ENCODE measurements around the gene MRPS34. TPM values are rescaled to one million over a fixed set of nuclear protein-coding genes. Genes with fewer than 3 reads are reported as not detected.
A peak's percentile ranks its signal among the peaks of the same experiment; 100 is the strongest.

The MRPS34 gene
- total RNA-seq, 2 experiments from 2014 or later = 175 to 193 TPM

DNA sequence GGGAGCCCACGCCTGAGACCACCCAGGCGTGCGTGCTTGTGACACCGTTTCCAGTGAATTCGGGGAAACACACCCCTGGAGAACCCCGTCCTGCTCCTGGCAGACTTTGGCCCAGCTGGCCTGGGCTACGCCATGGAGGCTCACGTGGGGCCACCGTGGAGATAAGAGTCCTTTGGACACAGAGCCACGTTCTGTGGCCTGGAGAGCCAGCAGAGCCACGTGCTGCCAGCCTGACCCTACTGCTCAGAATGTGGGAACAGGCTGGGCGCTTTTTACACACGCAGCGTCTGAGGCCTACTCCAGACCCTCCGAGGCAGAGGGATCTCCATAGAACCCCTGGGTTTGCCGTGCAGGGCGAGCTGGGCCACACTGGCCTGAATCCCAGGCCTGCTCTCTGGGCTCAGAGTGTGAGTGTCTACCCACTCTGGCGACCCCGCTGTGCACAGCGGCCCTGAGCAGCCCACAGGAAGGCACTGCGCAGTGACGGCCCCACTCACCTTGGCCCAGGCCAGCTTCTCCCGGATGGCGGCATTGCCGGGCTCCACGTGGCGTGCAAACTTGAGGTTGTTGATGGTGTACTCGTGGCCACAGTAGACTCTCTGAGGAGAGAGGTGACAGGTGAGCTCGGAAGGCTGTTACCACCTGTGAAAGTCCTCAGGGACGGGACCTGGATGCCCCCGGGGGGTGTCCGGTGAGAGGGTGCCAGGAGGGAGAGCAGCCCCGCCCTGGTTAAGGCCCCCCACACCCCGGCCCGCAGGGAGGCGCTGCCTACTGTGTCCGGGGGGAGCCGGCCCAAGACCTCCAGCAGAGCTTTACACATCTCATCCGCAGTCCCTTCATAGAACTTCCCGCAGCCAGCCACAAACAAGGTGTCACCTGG is 43.7 kb upstream of the MRPS34 start:
- ChIA-PET CTCF (no interaction called here), POLR2A (no interaction called here)
- no peak for ATAC-seq
- intact Hi-C loops (cut with micrococcal nuclease) = no loop called here
- DNase-seq = no peak
- Mint-ChIP-seq H3K36me3 (ENCODE audit: low read depth) (peaks cover 17% of the 10 kb centered on the region), H3K4me3 (no peak overlapping the region), H3K27me3 (no peaks in the 10 kb centered on the region), H3K27ac (no peak overlapping the region), H3K4me1 (ENCODE audit: low read depth) (peaks cover 13% of the 10 kb centered on the region), H3K9me3 (no peaks in the 10 kb centered on the region)
- TF ChIP-seq CTCF (IDR thresholded peaks at IDR 0.05) = no peak

GRCh38 chr16:1815461-1815860 is 42.5 kb upstream of the MRPS34 start:
- POLR2A ChIA-PET = interaction anchor here (0.7 kb wide), 1 partner anchor 339 kb away, joined by 3 read pairs; no protein-coding TSS in a partner anchor
- H3K27ac Mint-ChIP-seq = peak overlapping the region; percentile 38
- no peak for DNase-seq
- no peaks in the 10 kb centered on the region for H3K27me3 Mint-ChIP-seq
- TF ChIP-seq CTCF (IDR thresholded peaks at IDR 0.05) = no peak
- no peak for ATAC-seq
- H3K36me3 Mint-ChIP-seq (ENCODE audit: low read depth) = peaks cover 17% of the 10 kb centered on the region
- no peaks in the 10 kb centered on the region for H3K9me3 Mint-ChIP-seq
- intact Hi-C loops (cut with micrococcal nuclease) = no loop called here
- CTCF ChIA-PET = no interaction called here
- H3K4me1 Mint-ChIP-seq (ENCODE audit: low read depth) = peaks cover 13% of the 10 kb centered on the region
- no peak overlapping the region for H3K4me3 Mint-ChIP-seq

GRCh38 chr16:1812732-1813163 is 39.8 kb upstream of the MRPS34 start:
- peaks cover 13% of the 10 kb centered on the region for H3K4me1 Mint-ChIP-seq (ENCODE audit: low read depth)
- no peaks in the 10 kb centered on the region for H3K27me3 Mint-ChIP-seq
- peaks cover 15% of the 10 kb centered on the region for H3K36me3 Mint-ChIP-seq (ENCODE audit: low read depth)
- no peaks in the 10 kb centered on the region for H3K9me3 Mint-ChIP-seq
- intact Hi-C loops (cut with micrococcal nuclease) = no loop called here
- no peak overlapping the region for H3K4me3 Mint-ChIP-seq
- CTCF ChIA-PET = interaction anchor here (0.6 to 1.7 kb wide), 5 partner anchors 32 to 195 kb away, joined by 3 read pairs; no protein-coding TSS in a partner anchor
- peak; percentile 79 for DNase-seq
- POLR2A ChIA-PET = interaction anchor here (1.1 kb wide), 1 partner anchor 30 kb away, joined by 4 read pairs; the partner anchor contains the start of gene NUBP2
- TF ChIP-seq CTCF (IDR thresholded peaks at IDR 0.05) = peak; percentile 57
- peak; percentile 95 for ATAC-seq
- peak overlapping the region; percentile 81 for H3K27ac Mint-ChIP-seq

- no peak for TF ChIP-seq CTCF (IDR thresholded peaks at IDR 0.05)
- Mint-ChIP-seq H3K4me3 (no peak overlapping the region), H3K27ac (no peak overlapping the region), H3K36me3 (ENCODE audit: low read depth) (peaks cover 19% of the 10 kb centered on the region), H3K4me1 (ENCODE audit: low read depth) (peaks cover 13% of the 10 kb centered on the region), H3K9me3 (no peaks in the 10 kb centered on the region), H3K27me3 (no peaks in the 10 kb centered on the region)
- ChIA-PET POLR2A (interaction anchor here (1.2 to 1.3 kb wide), 2 partner anchors 14 to 20 kb away, joined by 3 read pairs; no protein-coding TSS in a partner anchor), CTCF (interaction anchor here (1.5 kb wide), 1 partner anchor 14 kb away, joined by 5 read pairs; no protein-coding TSS in a partner anchor)
- no peak for ATAC-seq
- no peak for DNase-seq
- intact Hi-C loops (cut with micrococcal nuclease) = no loop called here
Measured at GRCh38 chr16:1810536-1810935, 37.6 kb upstream of the MRPS34 start.

GRCh38 chr16:1810106-1810505 is 37.2 kb upstream of the MRPS34 start:
- Mint-ChIP-seq H3K27ac (no peak overlapping the region), H3K9me3 (no peaks in the 10 kb centered on the region), H3K4me1 (ENCODE audit: low read depth) (peaks cover 13% of the 10 kb centered on the region), H3K27me3 (no peaks in the 10 kb centered on the region), H3K36me3 (ENCODE audit: low read depth) (peaks cover 16% of the 10 kb centered on the region), H3K4me3 (no peak overlapping the region)
- intact Hi-C loops (cut with micrococcal nuclease) = no loop called here
- no peak for ATAC-seq
- CTCF ChIA-PET = no interaction called here
- no peak for TF ChIP-seq CTCF (IDR thresholded peaks at IDR 0.05)
- POLR2A ChIA-PET = interaction anchor here (1.3 kb wide), 1 partner anchor 14 kb away, joined by 3 read pairs; no protein-coding TSS in a partner anchor
- DNase-seq = no peak

Data from activated CD8-positive, alpha-beta T cell treated with anti-CD3 and anti-CD28 coated beads for 36 hours (primary cell).